Lower leg skin (tissue), 4 donors: Measurements from ENCODE around the gene OBI1. TPM values are rescaled to one million over a fixed set of nuclear protein-coding genes. Genes with fewer than 3 reads are reported as not detected.

ENCODE experiments used
- DNase-seq, 2 donors: peaks; one replicate each; pipeline ENCODE4 v3.0.0-alpha.2; 2019; ENCODE audit warnings: low spot score in 2 of 2
- H3K4me3 ChIP-seq: fragments of 200-600 bp; sonication (generic); 2 replicates; pipeline ENCODE4 v1.5.1; 2017; ENCODE audit warnings: mild to moderate bottlenecking, low read depth; ENCODE audit not compliant: poor library complexity, severe bottlenecking
- POLR2A ChIP-seq, 2 donors: fragments of 450-650 bp; IDR thresholded peaks; one replicate each; pipeline ENCODE4 v1.6.1; 2016 to 2017; ENCODE audit warnings: antibody characterized with exemption in 2 of 2, mild to moderate bottlenecking in 1 of 2, moderate library complexity in 1 of 2
- WGBS, 2 donors: methylation state at CpG; one replicate each; pipeline ENCODE4 v1.1.5; 2018; 5-methylcytosine and 5-hydroxymethylcytosine counted together
- intact Hi-C: fragments of 100-400 bp; cut with DNase I; formaldehyde crosslinking; loops from one replicate; pipeline ENCODE4 v1.15.0; 2023; ENCODE audit warnings: low total_unique reads
- total RNA-seq, 4 donors: library from RNA; depleted of rRNA; stranded (reverse); fragments of >200 nt; gene quantifications; one replicate each; pipeline ENCODE4 v1.1.0, GENCODE V29; 2016
- TF ChIP-seq, protein P1 (sequence below), 3 donors: fragments of 450-650 bp; IDR thresholded peaks; one replicate each; pipeline ENCODE4 v1.5.1; 2016; ENCODE audit warnings: antibody characterized with exemption in 3 of 3, mild to moderate bottlenecking in 3 of 3, moderate library complexity in 2 of 3

The OBI1 gene
- total RNA-seq, 4 donors from 2014 or later = 6.1 to 10.7 (median 8.7) TPM

DNA sequence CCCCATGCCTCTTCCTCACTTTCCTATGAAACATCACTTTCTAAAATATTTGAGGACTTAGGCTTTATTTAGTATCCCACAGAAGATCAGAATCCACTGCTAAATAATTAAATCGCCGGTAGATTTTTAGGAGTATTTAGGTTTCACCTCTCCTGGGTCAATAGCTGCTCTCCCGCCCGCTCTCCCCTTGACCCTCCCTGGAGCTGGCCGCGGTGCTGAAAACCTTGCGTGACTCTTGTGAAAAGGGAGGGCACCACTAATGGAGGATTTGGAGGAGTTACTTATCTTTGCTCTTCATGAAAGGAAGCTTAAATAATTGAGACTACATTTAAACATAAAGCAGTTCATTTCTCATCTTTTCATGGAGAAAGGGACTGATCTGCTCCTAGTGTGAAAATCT lies 69.7 kb downstream of the OBI1 start:
- DNase-seq = no peak
- WGBS, 2 donors = 2 to 5% methylated on average over 7 of the region's 7 CpGs
- intact Hi-C loops = no loop called here
- TF ChIP-seq, protein P1, sequence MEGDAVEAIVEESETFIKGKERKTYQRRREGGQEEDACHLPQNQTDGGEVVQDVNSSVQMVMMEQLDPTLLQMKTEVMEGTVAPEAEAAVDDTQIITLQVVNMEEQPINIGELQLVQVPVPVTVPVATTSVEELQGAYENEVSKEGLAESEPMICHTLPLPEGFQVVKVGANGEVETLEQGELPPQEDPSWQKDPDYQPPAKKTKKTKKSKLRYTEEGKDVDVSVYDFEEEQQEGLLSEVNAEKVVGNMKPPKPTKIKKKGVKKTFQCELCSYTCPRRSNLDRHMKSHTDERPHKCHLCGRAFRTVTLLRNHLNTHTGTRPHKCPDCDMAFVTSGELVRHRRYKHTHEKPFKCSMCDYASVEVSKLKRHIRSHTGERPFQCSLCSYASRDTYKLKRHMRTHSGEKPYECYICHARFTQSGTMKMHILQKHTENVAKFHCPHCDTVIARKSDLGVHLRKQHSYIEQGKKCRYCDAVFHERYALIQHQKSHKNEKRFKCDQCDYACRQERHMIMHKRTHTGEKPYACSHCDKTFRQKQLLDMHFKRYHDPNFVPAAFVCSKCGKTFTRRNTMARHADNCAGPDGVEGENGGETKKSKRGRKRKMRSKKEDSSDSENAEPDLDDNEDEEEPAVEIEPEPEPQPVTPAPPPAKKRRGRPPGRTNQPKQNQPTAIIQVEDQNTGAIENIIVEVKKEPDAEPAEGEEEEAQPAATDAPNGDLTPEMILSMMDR (IDR thresholded peaks at IDR 0.05) = no peak
- TF ChIP-seq POLR2A (IDR thresholded peaks at IDR 0.05) = no peak
- no peak overlapping the region for H3K4me3 ChIP-seq

DNA sequence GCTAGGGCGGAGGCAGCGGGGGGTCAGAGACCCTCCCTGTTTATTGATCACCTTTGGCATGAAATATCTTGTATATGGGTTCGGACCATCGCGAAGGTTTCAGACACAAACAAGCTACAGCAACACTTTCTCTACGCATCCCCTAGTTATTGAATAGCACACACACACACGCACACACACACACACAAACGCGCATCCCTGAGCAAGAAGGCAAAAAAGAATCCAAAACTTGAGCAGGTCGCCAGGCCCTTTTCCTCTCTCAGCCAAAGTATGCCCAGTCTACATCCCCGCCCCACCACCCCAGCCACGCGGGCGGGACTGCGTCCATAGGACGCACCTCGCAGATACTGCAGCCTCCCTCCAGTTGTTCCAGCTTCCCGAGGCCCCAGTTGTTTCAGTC lies 71.6 kb downstream of the OBI1 start:
- no peak for DNase-seq
- no peak for TF ChIP-seq POLR2A (IDR thresholded peaks at IDR 0.05)
- TF ChIP-seq, protein P1 (IDR thresholded peaks at IDR 0.05) = no peak
- intact Hi-C loops = no loop called here
- H3K4me3 ChIP-seq = no peak overlapping the region
- 13 to 18% methylated on average over 18 of the region's 18 CpGs for WGBS, 2 donors

DNA sequence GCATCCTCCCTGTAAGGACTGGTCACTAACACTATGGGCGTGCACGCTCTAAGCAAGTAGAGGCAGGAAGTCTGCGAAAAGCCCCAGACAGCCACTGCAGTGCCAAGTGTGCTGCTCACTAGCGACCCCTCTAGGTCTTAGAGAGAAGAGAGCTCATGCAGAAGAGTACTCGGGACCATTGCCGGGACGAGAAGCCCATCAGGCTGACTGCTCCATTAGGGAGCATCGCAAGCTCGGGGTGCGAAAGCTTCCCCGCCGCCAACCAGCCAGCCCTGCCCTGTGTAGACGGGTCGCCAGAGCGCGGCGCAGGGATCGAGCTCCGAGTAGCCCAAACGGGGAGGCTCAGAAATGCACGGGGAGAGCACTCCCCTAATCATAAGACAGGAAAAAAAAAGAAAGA lies 72.2 kb downstream of the OBI1 start:
- TF ChIP-seq POLR2A (IDR thresholded peaks at IDR 0.05) = no peak
- TF ChIP-seq, protein P1 (IDR thresholded peaks at IDR 0.05) = no peak
- H3K4me3 ChIP-seq = no peak overlapping the region
- 7 to 8% methylated on average over 21 of the region's 21 CpGs for WGBS, 2 donors
- intact Hi-C loops = no loop called here
- DNase-seq = no peak

DNA sequence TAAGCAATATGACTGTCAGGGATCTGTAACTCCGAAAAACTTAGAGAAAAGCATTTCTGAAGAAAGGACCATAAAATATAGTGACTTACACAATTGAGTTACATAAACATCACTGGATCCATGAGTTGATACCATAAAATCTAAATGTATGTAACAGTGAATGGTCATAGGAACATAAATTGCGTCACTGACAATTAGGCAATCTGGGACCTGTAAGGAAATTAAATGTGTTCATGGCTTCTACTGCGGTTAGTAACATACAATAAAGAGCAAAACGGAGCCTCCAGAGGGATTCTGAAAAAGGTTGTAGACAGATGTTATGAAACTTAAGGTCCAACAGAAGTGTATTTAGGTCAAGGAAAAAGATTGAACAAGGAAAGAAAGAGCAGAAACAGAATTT lies 82.7 kb downstream of the OBI1 start:
- DNase-seq = no peak
- H3K4me3 ChIP-seq = no peak overlapping the region
- intact Hi-C loops = no loop called here
- WGBS, 2 donors = 85 to 89% methylated on average over 4 of the region's 4 CpGs
- no peak for TF ChIP-seq POLR2A (IDR thresholded peaks at IDR 0.05)
- TF ChIP-seq, protein P1 (IDR thresholded peaks at IDR 0.05) = no peak

DNA sequence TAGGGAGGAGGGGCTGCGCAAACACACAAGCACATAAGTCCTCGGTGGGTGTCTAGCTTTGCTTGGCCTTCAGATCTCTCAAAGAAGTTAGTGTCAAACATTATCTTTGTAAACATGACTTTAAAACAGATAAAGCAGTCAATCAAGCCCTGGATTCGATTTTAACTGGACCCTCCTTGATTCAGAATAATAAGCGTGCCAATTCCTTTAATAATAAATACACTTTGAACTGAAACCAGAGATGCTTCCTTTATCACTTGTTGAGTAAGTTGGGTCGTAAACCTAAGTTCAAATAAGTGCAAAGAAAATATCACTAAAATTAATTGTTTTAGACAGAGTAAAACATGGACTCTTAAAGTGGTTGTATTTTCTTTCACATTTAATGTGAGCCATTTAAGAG lies 86.5 kb downstream of the OBI1 start:
- TF ChIP-seq, protein P1 (IDR thresholded peaks at IDR 0.05) = no peak
- no peak for TF ChIP-seq POLR2A (IDR thresholded peaks at IDR 0.05)
- intact Hi-C loops = no loop called here
- no peak overlapping the region for H3K4me3 ChIP-seq
- 77 to 84% methylated on average over 5 of the region's 5 CpGs for WGBS, 2 donors
- DNase-seq = no peak

DNA sequence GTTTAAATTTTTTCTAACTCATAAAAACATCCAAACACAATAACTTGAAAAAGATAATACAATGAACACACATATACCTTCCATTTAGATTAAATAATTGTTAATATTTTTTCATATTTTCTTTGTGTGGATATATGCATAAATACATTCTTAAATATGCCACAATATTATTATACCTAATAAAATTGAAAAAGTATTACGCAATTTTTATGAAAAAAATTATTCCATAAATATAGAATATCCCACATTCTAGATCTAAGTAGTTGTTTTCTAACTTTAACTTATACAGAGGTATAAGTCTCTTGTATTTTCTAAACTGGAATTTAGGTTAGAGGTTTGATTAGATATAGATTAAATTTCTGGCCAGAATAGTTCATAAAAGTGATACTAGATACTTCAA lies 89.9 kb downstream of the OBI1 start:
- DNase-seq = no peak
- intact Hi-C loops = no loop called here
- H3K4me3 ChIP-seq = no peak overlapping the region
- TF ChIP-seq, protein P1 (IDR thresholded peaks at IDR 0.05) = no peak
- TF ChIP-seq POLR2A (IDR thresholded peaks at IDR 0.05) = no peak
- WGBS, 2 donors = 94 to 97% methylated on average over 1 of the region's 1 CpG
